Upper lobe of left lung (tissue), 4 donors: ENCODE data around the gene CDC7.

Source experiments
- CTCF ChIP-seq, 6 experiments: fragments of 450-650 bp in 4 of 6; fragments of 200-600 bp in 2 of 6; sonication (generic) in 2 of 6; IDR thresholded peaks; one replicate each; pipeline ENCODE4 v1.5.1; 2016 to 2019; ENCODE audit warnings: antibody characterized with exemption in 6 of 6
- POLR2A ChIP-seq, 4 donors: fragments of 450-650 bp; IDR thresholded peaks; one replicate each; pipeline ENCODE4 v1.5.1; 2016 to 2017; ENCODE audit warnings: antibody characterized with exemption in 4 of 4, mild to moderate bottlenecking in 2 of 4

- no peak for TF ChIP-seq CTCF (IDR thresholded peaks at IDR 0.05)
- TF ChIP-seq POLR2A (IDR thresholded peaks at IDR 0.05): no peak
Measured at GRCh38 chr1:91541918-91542533, 41.4 kb downstream of the CDC7 start.
